Esophagus squamous epithelium (tissue), 4 donors: ENCODE measurements around the gene PDGFC.

Experiments used
- CTCF ChIP-seq, 6 experiments: fragments of 450-650 bp in 4 of 6; fragments of 200-600 bp in 2 of 6; sonication (generic) in 2 of 6; IDR thresholded peaks; one replicate each; pipeline ENCODE4 v1.5.1; 2016 to 2019; ENCODE audit warnings: antibody characterized with exemption in 6 of 6, mild to moderate bottlenecking in 4 of 6, moderate library complexity in 4 of 6
- POLR2A ChIP-seq, 4 donors: fragments of 450-650 bp; IDR thresholded peaks; one replicate each; pipeline ENCODE4 v1.6.1; 2017; ENCODE audit warnings: antibody characterized with exemption in 4 of 4, mild to moderate bottlenecking in 4 of 4, moderate library complexity in 3 of 4

- TF ChIP-seq CTCF (IDR thresholded peaks at IDR 0.05) (no peak), POLR2A (IDR thresholded peaks at IDR 0.05) (no peak)
Measured at GRCh38 chr4:156779042-156779441, 192.6 kb downstream of the PDGFC start.
